GM21528 (cell line): ENCODE data around the gene ENOX1.

Experiments
- ATAC-seq: cut with Tn5 transposase; IDR thresholded peaks from one replicate; pipeline ENCODE4 v1.9.1; 2021; ENCODE audit warnings: mild to moderate bottlenecking, moderate library complexity; ENCODE audit not compliant: unreplicated experiment, low FRiP score

ENOX1 gene

DNA sequence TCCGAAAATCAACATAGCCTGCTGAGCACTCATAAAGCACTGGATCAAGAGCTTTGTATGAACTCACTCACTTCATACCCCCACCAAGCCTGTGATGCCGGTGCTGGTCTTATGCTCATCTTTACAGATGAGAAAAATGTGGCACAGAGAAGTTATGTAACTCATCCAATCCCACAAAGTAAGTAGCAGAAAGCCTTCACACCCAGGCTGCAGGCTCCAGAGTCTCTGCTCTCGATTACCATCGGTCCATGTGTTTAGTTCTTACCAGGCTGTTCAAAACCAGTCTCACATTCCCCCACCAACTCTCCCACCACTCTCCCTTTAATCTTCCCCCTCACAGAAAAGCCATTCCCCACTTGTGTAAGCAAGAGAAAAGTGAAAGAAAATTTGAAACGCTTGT is 487.4 kb downstream of the ENOX1 start:
- ATAC-seq = no peak

DNA sequence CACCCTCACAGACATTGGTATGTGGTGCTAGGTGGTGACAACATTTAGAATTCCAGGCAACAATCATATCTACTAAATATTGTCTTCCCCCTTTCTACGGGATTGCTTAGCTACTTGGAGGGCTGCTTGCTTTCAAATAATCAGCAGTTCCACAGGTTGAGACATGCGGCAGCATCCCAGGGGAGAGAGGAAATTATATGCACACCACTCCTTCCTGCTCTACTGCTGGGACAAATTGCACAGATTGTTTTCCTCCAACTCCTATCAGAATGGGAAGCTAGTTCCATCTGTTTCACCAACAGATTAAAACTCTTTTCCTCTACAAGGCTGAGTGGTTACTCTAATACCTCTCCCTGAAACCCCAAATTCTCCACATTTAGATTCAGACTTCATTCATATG is 488.0 kb downstream of the ENOX1 start:
- ATAC-seq = no peak

DNA sequence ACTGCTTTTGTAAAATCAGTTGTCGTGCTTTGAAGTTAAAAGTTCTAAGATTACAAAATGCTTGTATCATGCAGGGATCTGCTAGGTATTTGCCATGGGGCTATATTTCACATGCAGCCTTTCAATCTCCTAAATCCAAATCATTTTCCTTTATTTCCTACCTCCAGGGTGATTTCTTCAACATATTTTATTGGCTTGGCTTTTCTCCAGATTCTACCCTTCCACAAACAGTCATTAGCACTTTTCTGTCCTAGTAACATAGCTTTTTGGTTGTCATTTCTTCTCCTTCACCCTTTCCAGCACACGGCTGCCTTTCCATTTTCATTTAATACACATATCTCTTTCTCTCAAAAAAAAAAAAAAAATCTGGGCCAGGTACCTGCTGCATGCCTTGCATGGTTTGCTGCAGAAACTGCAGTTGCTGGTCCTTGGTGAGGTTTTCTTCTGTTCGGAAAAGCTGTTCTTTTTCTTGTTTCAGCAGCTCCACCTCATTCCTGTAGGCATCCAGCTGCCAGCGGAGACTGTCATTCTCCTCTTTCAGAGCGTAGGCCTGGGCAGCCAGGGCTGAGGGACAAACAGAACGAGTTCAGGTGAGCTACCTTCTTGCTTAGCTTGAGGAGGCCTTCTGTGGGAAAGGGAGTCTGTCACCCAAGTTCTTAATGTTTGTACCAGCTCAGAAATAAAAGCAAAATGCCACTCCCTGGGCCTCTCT is 488.6 kb downstream of the ENOX1 start:
- no peak for ATAC-seq

DNA sequence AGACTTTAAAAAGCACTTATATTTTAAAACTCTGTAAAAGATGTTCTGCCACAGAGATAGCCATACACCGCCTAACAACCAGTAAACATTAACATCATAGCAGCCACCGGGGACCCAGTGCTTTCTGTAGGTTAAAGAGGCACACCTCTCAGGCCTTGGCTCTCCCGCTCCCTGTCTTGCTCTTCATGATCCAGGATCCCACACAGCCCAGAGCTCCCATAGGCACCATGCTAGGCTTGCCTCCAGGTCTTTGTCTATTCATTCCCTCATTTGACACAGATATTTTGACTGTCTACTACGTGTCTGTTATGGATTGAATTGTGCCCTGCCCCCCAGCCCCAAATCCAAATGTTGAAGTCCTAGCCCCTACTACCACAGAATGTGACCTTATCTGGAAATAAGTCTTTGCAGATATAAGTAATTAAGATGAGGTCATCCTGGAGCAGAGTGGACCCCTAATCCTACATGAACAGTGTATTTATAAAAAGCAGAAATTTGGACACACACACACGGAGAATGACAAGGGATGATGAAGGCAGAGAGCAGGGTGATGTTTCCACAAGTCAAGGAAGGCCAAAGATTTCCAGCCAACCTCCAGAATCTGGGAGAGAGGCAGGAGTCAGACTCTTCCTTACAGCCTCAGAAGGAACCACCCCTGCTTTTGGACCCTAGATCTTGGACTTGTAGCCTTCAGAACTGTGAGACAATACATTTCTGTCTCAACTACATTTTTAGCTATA is 490.8 kb downstream of the ENOX1 start:
- no peak for ATAC-seq

DNA sequence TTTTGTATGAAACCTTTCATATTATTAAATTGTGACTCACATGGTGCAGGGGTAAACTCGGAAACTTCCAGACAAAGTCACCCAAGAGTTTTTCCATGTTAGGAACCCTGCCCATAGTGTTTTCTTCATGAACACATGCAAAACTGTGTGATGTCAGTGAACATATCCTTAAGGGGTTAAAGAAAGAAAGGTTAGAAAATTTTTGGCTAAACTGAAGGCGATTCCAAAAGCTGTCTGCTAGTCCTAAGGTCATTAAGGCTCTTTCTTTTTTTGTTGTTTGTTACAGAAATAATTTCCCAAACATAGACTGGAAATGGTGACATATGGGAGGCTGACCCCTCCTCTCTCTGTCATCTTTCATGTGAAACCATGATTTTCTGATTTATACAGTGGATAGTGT is 491.5 kb downstream of the ENOX1 start:
- ATAC-seq = no peak

DNA sequence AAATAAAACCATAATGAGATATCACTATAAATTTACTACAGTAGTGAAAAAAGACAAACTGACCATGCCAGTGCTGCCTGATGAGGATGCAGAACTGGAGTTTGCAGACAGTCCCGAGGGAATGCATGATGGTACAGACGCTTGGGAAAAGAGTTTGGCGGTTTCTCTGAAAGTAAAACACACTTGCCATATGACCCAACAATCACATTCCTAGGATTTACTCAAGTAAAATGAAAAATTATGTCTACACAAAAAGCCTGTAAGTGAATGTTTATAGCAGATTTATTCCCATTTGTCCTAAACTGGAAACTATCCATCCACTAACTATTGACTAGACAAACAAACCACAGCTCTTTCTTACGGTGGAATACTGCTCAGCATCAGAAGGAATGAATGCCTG is 492.4 kb downstream of the ENOX1 start:
- ATAC-seq = no peak

DNA sequence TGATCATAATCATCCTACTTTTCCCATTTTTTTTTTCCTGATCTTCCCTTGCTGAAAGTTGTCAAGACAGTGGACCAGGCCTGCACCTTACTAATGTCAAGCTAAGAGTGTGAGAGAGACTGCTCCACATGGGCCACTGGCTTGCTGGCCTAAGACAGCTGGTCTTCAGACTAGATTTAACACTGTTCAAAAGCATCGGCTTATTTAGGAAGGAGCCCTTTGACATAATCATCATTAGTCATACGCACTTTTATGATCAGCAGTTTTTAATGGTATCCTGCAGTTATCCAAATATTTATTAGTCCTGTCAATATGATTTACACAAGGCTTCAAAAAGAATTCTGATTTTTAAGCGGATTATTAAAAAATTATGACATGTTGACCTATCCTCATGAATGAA is 492.8 kb downstream of the ENOX1 start:
- ATAC-seq = no peak

DNA sequence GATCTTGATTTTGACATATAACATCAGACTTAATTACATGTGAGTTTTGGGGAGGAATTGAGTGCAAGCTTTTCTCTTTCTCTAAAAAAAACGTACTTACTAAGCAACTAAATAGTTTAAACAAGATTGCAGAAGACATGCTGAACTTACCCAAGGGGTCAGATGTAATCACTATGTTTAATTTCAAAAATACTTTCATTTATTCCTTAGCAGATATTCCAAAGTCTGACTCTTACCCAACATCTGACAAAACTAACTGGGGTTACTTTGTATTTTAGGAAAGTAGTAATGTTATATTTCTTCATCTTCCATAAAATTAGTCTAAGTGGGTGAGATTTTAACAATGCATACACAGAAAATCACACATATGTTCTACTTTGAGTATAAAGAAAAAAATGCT is 493.2 kb downstream of the ENOX1 start:
- no peak for ATAC-seq

DNA sequence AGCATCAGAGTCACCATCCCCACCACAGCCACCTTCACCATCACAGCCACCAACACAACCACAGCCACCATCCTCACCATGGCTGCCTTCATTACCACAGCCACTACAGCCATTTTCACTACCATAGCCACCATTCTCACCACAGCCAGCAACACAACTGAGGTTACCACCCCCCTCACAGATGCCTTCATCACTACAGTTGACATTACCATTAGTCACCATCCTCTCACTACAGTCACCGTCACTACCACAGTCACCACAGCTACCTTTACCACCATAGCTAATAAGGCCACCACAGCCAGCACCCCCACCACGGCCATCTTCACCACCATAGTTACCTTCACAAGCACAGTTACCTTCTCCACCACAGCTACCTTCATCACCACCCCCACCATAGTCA is 493.8 kb downstream of the ENOX1 start:
- ATAC-seq = no peak

DNA sequence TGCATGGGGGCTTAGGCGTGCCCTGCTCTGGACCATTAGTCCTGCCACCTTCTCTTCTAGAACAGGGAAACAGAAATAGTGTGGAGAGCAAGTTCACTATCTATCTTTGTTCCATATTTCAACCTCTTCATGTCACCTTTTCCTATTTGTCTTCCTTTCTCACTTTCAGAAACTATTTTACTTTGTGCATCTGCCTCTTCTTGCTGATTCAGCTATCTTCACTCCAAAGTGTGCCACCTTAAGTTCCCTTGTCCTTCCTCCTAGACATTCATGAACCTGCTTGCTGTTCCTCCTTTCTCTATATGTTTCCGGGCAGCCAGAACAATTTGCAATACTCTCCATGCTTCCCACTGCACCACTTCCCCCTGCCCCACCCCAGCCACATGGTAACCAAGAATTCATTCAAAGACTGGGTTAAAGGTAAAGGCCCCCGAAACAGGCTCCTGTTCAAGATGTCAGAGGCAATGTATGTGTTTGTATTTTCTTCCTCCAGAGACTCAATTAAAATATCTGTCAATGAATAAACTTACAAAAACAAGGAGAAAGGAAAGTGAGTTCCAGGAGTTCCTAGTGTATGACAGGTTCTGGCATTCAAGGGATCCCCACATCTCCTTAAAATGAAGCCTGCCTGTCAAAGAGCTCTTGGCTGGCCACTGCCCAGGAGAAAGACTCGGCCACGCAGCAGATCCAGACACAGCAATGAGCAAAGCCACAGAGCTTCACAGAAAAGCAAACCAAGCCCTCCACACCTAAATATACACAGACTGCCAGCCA is 495.3 kb downstream of the ENOX1 start:
- ATAC-seq = no peak

DNA sequence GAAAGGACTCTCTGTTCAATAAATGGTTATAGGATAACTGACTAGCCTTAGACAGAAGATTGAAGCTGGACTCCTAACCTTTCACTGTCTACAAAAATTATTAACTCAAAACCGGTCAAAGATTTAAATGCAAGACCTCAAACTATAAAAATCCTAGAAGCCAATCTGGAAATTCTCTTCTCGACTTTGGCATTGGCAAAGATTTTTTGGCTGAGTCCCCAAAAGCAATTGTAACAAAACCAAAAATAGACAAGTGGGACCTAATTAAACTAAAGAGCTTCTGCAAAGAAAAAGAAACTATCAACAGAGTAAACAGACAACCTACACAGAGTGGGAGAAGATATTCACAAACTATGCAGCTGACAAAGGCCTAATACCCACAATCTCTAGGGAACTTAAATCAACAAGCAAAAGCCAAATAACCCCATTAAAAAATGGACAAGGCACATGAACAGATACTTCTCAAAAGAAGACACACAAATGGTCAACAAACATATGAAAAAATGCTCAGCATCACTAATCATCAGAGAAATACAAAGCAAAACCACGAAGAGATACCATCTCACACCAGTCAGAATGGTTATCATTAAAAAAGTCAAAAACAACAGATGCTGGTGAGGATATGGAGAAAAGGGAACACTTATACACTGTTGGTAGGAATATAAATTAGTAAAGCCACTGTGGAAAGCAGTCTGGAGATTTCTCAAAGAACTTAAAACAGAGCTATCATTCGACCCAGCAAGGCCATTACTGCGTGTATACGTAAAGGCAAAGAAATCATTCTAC is 497.1 kb downstream of the ENOX1 start:
- no peak for ATAC-seq

DNA sequence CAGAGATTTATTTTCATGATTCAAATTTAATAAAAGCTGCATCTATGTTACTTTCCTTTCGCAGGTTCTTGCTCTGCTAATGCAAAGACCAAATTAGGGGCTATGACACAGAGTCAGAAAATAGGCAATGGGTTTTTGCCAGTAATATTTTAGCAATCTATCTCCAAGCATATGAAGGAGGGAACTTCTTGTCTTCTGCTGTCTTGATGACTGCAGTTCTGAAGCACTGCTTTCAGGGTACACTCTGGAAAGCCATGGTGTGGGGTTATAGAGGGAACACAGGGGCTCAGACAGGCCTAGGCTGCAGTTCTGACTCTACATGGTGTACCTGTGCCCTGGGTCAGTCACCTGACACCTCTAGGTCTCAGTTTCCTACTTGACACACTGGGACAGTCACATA is 500.0 kb downstream of the ENOX1 start:
- no peak for ATAC-seq

DNA sequence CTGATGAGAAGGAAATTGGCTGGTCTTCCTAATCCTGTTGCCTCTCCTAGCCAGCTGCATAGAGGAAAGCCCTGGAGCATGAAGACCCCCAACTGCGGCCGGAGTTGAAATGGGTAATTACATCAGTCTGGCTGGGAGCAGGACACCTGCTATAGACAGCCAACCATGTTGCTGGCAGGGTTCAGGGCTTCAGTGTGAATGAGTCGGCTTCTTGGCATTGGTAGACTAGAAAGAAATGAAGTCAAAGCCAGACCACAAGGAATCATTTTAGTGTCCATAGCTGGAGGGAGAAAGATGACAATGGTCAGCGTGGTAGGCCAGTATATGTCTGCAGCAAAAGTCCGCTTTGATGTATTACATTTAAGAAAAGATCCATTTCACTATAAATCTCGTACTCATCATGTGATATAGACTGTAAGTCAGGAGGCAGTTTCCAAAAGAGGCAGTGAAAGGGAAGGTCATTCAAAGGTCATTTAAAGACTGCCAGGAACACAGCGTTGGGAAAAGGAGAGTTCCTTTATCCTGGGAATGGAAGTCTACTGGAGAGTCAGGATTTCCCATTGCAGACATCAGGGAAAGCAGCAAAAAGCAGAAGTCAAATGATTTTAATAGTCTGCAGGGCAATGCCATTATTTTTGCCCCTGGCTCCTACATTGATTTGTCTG is 500.7 kb downstream of the ENOX1 start:
- no peak for ATAC-seq

DNA sequence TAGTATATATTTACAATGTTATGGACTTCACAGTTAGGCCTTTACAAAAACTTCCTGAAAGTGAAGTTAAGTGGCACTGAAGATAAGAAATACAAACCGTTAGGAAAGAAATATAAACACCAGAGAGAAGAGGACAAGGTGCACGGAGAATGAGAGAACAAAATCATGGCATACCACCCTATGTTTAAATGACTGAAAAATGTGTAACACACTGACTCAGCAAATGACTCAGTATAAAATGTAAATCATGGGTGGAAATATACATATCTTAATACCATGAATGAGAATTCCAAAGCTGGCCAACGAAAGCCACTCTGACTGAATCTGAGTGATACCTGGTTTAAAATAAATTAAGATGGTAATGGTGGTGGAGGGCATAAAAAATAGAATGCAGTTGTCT is 502.6 kb downstream of the ENOX1 start:
- no peak for ATAC-seq

DNA sequence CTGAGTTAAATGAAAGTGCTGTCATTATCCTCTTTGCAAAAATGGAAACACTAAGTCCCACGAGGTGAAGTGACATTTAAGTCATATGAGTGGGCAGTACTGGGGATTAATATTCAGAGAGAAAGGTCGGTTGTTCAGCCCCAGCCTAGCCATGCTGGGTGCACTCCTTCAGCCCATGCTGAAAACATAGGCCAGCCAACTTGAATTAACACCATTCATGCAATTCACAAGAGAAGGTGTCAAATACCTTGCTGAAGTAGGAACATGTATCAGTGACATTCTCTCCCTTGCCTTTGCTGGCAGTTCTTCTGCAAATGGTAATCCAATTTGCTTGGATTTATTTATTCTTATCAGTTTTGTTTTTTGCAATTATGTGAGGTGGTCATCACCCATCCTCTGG is 507.1 kb downstream of the ENOX1 start:
- no peak for ATAC-seq

DNA sequence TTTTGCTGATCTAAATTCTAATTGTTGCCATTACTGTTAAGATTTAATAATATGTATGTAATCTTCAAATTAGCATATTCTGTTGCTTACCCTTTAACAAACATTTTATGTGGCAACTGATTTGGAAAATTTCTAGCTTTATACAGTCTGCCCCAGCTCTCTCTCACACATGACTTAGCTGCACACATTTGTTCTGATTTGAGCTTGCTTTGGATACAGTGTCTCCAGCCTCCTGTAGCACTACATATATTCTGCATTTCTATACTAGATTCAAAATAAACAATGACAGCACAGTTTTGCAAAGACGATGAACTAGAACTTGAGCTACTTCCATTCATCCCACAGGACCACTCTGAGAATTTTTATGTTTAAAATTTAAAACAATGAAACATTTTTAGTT is 508.6 kb downstream of the ENOX1 start:
- no peak for ATAC-seq

DNA sequence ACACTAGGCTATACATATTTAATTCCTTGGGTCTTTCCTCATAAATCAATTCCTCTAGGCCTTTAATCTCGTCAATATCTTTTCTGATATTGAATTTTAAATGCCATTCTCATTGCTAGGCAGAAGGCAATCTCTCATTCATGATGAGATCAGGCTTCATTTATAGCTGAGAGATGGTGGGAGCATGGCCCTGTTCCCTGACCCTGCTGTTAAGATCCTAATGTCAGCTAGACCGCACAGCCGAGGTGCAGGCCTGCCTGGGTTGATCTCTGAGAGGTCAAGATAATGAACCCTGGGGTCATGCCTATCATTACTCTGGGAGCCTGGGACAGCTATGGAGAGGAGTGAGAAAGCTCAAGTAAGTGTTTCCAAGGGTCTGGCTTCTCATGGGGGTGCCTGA is 509.6 kb downstream of the ENOX1 start:
- ATAC-seq = no peak

DNA sequence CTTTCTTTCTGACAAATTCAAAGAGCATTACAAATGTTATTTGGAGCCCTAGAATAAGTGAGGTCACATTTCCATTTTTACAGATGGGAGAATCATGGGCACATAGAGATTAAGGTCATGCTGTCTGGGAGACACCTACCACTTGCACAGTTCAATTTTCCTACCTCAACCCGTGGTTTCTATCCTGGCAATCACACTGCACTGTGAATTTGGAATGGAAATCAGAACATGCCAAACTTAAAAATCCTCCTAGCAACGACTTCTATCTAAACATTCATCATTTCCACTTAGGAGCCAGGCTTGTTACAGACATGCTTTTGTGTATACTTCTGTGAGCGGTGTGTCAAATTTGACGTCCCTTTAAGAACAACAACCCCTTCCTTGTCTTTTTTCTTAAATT is 511.9 kb downstream of the ENOX1 start:
- no peak for ATAC-seq

DNA sequence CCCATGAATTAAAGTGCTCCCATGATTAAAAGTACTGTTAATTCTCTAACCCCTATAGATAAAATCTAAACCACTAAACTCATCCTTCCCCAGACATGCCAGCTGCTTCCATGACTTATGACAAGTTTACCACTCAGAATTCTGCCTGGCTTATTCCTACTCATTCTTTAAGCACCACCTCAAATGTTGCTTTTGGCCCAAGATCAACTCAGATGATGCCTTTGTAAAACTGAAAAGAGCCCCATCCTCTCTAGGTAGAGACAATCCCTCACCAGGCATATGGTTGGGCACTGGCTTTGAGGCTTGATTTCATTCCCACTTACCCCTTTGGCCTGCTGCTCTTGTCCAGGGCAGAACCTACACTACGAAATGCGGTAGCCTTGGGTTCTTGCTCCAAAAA is 513.4 kb downstream of the ENOX1 start:
- no peak for ATAC-seq

DNA sequence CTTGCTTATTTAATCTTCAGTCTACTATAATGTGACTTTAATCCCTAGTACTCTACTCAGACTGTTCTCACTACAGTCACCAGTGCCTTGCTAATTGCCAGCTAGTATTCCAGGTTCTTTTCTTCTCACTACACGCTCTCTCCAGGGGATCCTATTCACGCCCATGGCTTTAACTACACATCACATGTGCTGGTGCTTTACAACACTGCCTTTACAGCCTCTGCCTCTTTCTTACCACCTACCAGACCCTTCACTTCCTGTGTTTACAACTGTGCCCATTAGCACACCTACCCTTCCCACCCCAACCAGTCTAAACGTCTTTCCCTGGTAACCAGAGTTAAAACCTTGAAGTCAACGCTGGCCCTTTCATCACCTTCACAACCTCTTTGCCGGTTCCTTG is 513.9 kb downstream of the ENOX1 start:
- no peak for ATAC-seq
